Measurements from ENCODE around the gene DNA2.

- TF ChIP-seq REST (IDR thresholded peaks at IDR 0.05; ENCODE audit: insufficient read depth in 1 of 2, low read depth in 2 of 2, low read length in 2 of 2) (no peak), POLR2AphosphoS5 (IDR thresholded peaks at IDR 0.05; ENCODE audit: low read depth, low read length) (no peak)
These were observed 28.8 kb downstream of the DNA2 start for GRCh38 chr10:68442971-68443370.
